Measurements from ENCODE around the gene SIK1.
"Not testable (repeated sequence)": the region's sequence is repeated elsewhere in the genome, so short reads cannot be mapped to it uniquely, and the experiment has no call there.

- TF ChIP-seq CTCF (IDR thresholded peaks at IDR 0.05; ENCODE audit: insufficient read depth, low read length, poor library complexity, severe bottlenecking); EZH2phosphoT487 (conservative IDR thresholded peaks at IDR 0.05; ENCODE audit: low read length): not testable (repeated sequence)
These were observed 6.6 kb upstream of the SIK1 start for GRCh38 chr21:43433340-43434136.

All from SU-DHL-6 (cell line).